ENCODE measurements around the gene FLOT1.
A peak's percentile ranks its signal among the peaks of the same experiment; 100 is the strongest.

Gene FLOT1

DNA sequence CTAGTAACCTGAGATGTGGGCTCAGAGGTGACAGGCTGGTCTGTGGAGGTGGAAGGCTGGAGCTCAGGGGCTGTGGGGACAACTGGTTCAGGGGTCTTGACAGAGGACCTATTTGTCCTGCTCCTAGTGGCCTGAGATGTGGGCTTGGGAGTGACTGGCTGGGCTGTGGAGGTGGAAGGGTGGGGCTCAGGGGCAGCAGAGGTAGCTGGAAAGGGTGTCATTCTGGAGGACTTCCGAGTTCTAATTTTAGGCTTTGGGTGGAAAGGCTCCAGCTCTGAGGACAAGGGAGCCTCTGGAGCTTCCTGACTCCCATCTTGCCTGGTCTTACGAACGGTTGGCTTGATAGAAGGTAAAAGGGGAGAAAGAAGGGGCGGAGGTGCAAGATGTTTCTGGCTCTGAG is 36.9 kb downstream of the FLOT1 start:
- no peak for DNase-seq
- Histone ChIP-seq H3K9me3 (no peaks in the 10 kb centered on the region), H3K36me3 (peaks cover 28% of the 10 kb centered on the region), H3K4me3 (ENCODE audit: low read depth, low read length) (no peak overlapping the region), H3K4me1 (no peaks in the 10 kb centered on the region), H3K27me3 (no peaks in the 10 kb centered on the region)
- no peak for TF ChIP-seq CTCF (IDR thresholded peaks at IDR 0.05; ENCODE audit: low read depth, low read length)

DNA sequence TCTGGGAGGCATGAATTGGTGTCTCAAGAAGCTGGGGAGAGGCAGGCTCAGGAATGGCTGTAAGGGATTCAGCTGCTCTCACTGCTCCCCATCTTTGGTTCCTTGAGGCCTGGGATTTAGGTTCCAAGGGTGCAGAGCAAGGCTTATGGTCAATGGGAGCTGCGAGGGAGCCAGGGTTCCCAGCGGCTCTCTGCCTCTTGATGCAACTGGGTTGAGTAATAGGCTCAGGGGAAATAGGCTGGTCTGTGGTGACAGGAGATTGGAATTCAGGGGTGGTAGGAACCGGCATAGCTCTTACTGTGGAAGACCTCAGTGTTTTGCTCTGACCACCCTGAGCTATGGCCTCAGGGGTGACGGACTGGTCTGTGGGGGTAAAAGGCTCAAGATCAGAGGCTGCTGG is 38.7 kb downstream of the FLOT1 start:
- Histone ChIP-seq H3K4me1 (no peaks in the 10 kb centered on the region), H3K9me3 (no peaks in the 10 kb centered on the region), H3K27me3 (no peaks in the 10 kb centered on the region), H3K36me3 (peaks cover 12% of the 10 kb centered on the region), H3K4me3 (ENCODE audit: low read depth, low read length) (no peak overlapping the region)
- DNase-seq, result no peak
- no peak for TF ChIP-seq CTCF (IDR thresholded peaks at IDR 0.05; ENCODE audit: low read depth, low read length)

DNA sequence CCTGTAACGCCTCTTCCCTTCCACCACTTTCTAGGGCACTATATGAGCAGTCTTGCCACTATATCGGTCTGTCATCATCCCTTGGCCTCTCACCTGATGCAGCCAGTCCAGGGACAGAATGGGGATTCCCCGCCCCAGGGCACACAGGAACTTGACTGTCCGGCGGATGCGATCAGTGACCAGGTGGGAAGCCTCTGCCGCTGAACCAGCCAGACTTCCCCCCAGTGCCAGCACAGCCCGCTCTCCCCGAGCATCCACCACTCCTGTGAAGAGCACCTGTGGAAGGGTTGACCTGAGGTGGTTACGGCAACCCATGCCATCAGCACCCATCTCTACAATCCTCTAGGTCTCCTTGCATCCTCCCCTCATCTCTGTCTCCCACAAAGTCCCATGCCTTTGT is 39.5 kb downstream of the FLOT1 start:
- TF ChIP-seq CTCF (IDR thresholded peaks at IDR 0.05; ENCODE audit: low read depth, low read length), result no peak
- no peaks in the 10 kb centered on the region for H3K4me1 ChIP-seq
- H3K9me3 ChIP-seq, result no peaks in the 10 kb centered on the region
- H3K36me3 ChIP-seq, result peaks cover 7% of the 10 kb centered on the region
- H3K4me3 ChIP-seq (ENCODE audit: low read depth, low read length), result no peak overlapping the region
- H3K27me3 ChIP-seq, result no peaks in the 10 kb centered on the region
- no peak for DNase-seq

GRCh38 chr6:30700340-30700739 is 42.1 kb downstream of the FLOT1 start:
- no peaks in the 10 kb centered on the region for H3K4me1 ChIP-seq
- no peaks in the 10 kb centered on the region for H3K27me3 ChIP-seq
- no peak overlapping the region for H3K4me3 ChIP-seq (ENCODE audit: low read depth, low read length)
- TF ChIP-seq CTCF (IDR thresholded peaks at IDR 0.05; ENCODE audit: low read depth, low read length), result no peak
- H3K36me3 ChIP-seq, result peaks cover 4% of the 10 kb centered on the region
- H3K9me3 ChIP-seq, result no peaks in the 10 kb centered on the region
- no peak for DNase-seq

- Histone ChIP-seq H3K4me3 (ENCODE audit: low read depth, low read length) (no peak overlapping the region), H3K27me3 (no peaks in the 10 kb centered on the region), H3K4me1 (no peaks in the 10 kb centered on the region), H3K36me3 (no peaks in the 10 kb centered on the region), H3K9me3 (no peaks in the 10 kb centered on the region)
- TF ChIP-seq CTCF (IDR thresholded peaks at IDR 0.05; ENCODE audit: low read depth, low read length), result no peak
- DNase-seq, result no peak
These were observed 46.1 kb downstream of the FLOT1 start for GRCh38 chr6:30696432-30696831.

DNA sequence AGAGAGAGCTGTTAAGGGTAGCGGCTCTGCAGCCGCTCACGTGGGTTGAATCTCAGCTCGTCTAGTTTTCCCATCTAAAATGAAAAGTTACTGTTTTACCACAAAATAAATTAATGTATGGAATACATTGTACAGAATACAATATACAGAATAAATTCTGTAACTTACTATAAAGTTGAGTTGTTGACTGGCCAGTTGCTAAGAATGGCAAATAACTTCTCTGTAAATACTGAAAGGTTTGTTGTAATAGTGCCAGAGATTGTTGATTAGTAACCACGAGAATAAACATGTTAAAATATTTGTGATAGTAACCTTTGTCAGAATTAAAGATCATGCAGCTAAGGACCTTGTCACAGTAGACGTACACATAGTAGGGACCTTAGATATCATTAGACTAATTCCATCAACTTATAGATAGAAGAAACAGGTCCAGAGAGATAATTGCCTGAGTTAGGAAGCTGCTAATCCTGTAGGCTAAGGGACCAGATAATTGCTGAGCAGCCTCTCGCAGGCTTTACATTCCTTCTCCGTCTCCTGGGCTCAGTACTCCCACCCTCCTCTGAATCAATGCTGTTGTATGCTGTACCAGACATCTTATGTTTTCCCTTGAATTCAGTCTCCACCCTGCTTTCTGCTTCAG is 51.2 kb downstream of the FLOT1 start:
- DNase-seq, result no peak
- Histone ChIP-seq H3K4me1 (peaks cover 5% of the 10 kb centered on the region; the same call in 1 of the 2 replicates), H3K4me3 (ENCODE audit: low read depth, low read length) (peak overlapping the region; percentile 95), H3K27me3 (no peaks in the 10 kb centered on the region), H3K9me3 (no peaks in the 10 kb centered on the region), H3K36me3 (peaks cover 5% of the 10 kb centered on the region)
- no peak for TF ChIP-seq CTCF (IDR thresholded peaks at IDR 0.05; ENCODE audit: low read depth, low read length)
